Middle frontal gyrus (tissue), 1 donor: ENCODE results near the gene SH3TC1.

ENCODE experiments used
- DNase-seq: peaks from one replicate; pipeline ENCODE4 v3.0.0-alpha.2; 2015; ENCODE audit warnings: low spot score; ENCODE audit errors: extremely low spot score

The SH3TC1 gene

GRCh38 chr4:8228319-8229250 is 29.5 kb downstream of the SH3TC1 start:
- DNase-seq, result no peak

GRCh38 chr4:8229331-8229975 is 30.4 kb downstream of the SH3TC1 start:
- DNase-seq, result no peak

- no peak for DNase-seq
Measured at GRCh38 chr4:8230033-8230432, 30.9 kb downstream of the SH3TC1 start.

GRCh38 chr4:8230891-8231290 is 31.8 kb downstream of the SH3TC1 start:
- no peak for DNase-seq

- DNase-seq, result no peak
Measured at GRCh38 chr4:8231551-8232049, 32.5 kb downstream of the SH3TC1 start.

GRCh38 chr4:8232748-8233147 is 33.7 kb downstream of the SH3TC1 start:
- DNase-seq, result no peak

- no peak for DNase-seq
Measured at GRCh38 chr4:8233672-8234484, 34.8 kb downstream of the SH3TC1 start.

GRCh38 chr4:8234715-8235114 is 35.6 kb downstream of the SH3TC1 start:
- no peak for DNase-seq

- DNase-seq, result no peak
Measured at GRCh38 chr4:8235224-8235623, 36.1 kb downstream of the SH3TC1 start.

- no peak for DNase-seq
Measured at GRCh38 chr4:8235686-8236085, 36.6 kb downstream of the SH3TC1 start.

- DNase-seq, result no peak
Measured at GRCh38 chr4:8236106-8236919, 37.2 kb downstream of the SH3TC1 start.

- no peak for DNase-seq
Measured at GRCh38 chr4:8236920-8237195, 37.8 kb downstream of the SH3TC1 start.

- DNase-seq, result no peak
Measured at GRCh38 chr4:8237256-8237989, 38.3 kb downstream of the SH3TC1 start.

GRCh38 chr4:8238036-8238511 is 39.0 kb downstream of the SH3TC1 start:
- no peak for DNase-seq

- no peak for DNase-seq
Measured at GRCh38 chr4:8238515-8239053, 39.5 kb downstream of the SH3TC1 start.

GRCh38 chr4:8239226-8239625 is 40.1 kb downstream of the SH3TC1 start:
- no peak for DNase-seq

- DNase-seq, result no peak
Measured at GRCh38 chr4:8239661-8240060, 40.6 kb downstream of the SH3TC1 start.

GRCh38 chr4:8240211-8241041 is 41.3 kb downstream of the SH3TC1 start:
- DNase-seq, result no peak

GRCh38 chr4:8241211-8241779 is 42.2 kb downstream of the SH3TC1 start:
- DNase-seq, result no peak
